Measurements from ENCODE around the gene TAF1C.
A peak's percentile ranks its signal among the peaks of the same experiment; 100 is the strongest.

TAF1C gene

GRCh38 chr16:84174396-84174795 is 12.5 kb downstream of the TAF1C start:
- no peak overlapping the region for H3K4me3 ChIP-seq (ENCODE audit: low read depth, low read length)
- H3K4me2 ChIP-seq (ENCODE audit: low read length), result no peak overlapping the region
- no peak overlapping the region for H2BK120ac ChIP-seq (ENCODE audit: insufficient read depth, low read length, poor library complexity)
- no peak overlapping the region for H2BK5ac ChIP-seq (ENCODE audit: low read depth, low read length, poor library complexity)
- peaks cover 8% of the 10 kb centered on the region for H3K79me1 ChIP-seq (ENCODE audit: low read length)
- no peak overlapping the region for H3K4ac ChIP-seq (ENCODE audit: low read depth, low read length)
- H3K9me3 ChIP-seq (ENCODE audit: insufficient read depth, low read depth, low read length), result no peaks in the 10 kb centered on the region
- H2AFZ ChIP-seq (ENCODE audit: insufficient read depth, low read length, poor library complexity), result no peak overlapping the region
- no CpG with 5 or more reads among the region's 11 CpGs for WGBS (ENCODE audit: extremely low coverage, insufficient coverage, insufficient read length)
- no peak overlapping the region for H3K27ac ChIP-seq (ENCODE audit: low read depth, low read length)
- peak overlapping the region; percentile 23 for H3K9ac ChIP-seq (ENCODE audit: low read length)
- H4K8ac ChIP-seq (ENCODE audit: low read depth, low read length), result no peak overlapping the region
- H3K23ac ChIP-seq (ENCODE audit: low read length), result no peak overlapping the region
- H3K79me2 ChIP-seq (ENCODE audit: control insufficient read depth, insufficient read depth, low read length, poor library complexity), result peaks cover 4% of the 10 kb centered on the region
- H3K4me1 ChIP-seq (ENCODE audit: control insufficient read depth in 1 of 2, insufficient read depth in 2 of 2, low read length in 2 of 2), result peaks cover 21 to 22% of the 10 kb centered on the region in 2 experiments
- no peak overlapping the region for H4K91ac ChIP-seq (ENCODE audit: low read depth, low read length)
- no peak overlapping the region for H3K14ac ChIP-seq (ENCODE audit: low read length)
- H2AK5ac ChIP-seq (ENCODE audit: low read length), result no peak overlapping the region
- no peak overlapping the region for H3K18ac ChIP-seq (ENCODE audit: low read length)
- DNase-seq, result no peak
- no peaks in the 10 kb centered on the region for H3K27me3 ChIP-seq (ENCODE audit: insufficient read depth, low read length)
- no peak overlapping the region for H4K12ac ChIP-seq (ENCODE audit: low read depth, low read length)
- H2BK12ac ChIP-seq (ENCODE audit: low read length), result no peak overlapping the region
- peaks cover 14% of the 10 kb centered on the region in 2 experiments for H3K36me3 ChIP-seq (ENCODE audit: control insufficient read depth in 1 of 2, insufficient read depth in 2 of 2, low read length in 2 of 2)

- Histone ChIP-seq H3K36me3 (ENCODE audit: control insufficient read depth in 1 of 2, insufficient read depth in 2 of 2, low read length in 2 of 2) (no peaks in the 10 kb centered on the region), H3K9ac (ENCODE audit: low read length) (no peak overlapping the region), H3K4ac (ENCODE audit: low read depth, low read length) (no peak overlapping the region), H3K79me2 (ENCODE audit: control insufficient read depth, insufficient read depth, low read length, poor library complexity) (no peaks in the 10 kb centered on the region), H4K91ac (ENCODE audit: low read depth, low read length) (no peak overlapping the region), H3K79me1 (ENCODE audit: low read length) (no peaks in the 10 kb centered on the region), H3K14ac (ENCODE audit: low read length) (no peak overlapping the region), H4K8ac (ENCODE audit: low read depth, low read length) (no peak overlapping the region), H2BK12ac (ENCODE audit: low read length) (no peak overlapping the region), H3K27me3 (ENCODE audit: insufficient read depth, low read length) (no peaks in the 10 kb centered on the region), H3K9me3 (ENCODE audit: insufficient read depth, low read depth, low read length) (no peaks in the 10 kb centered on the region), H3K23ac (ENCODE audit: low read length) (no peak overlapping the region), H3K27ac (ENCODE audit: low read depth, low read length) (no peak overlapping the region), H3K4me1 (ENCODE audit: control insufficient read depth in 1 of 2, insufficient read depth in 2 of 2, low read length in 2 of 2) (no peaks in the 10 kb centered on the region), H2BK5ac (ENCODE audit: low read depth, low read length, poor library complexity) (no peak overlapping the region), H2AK5ac (ENCODE audit: low read length) (no peak overlapping the region), H3K4me2 (ENCODE audit: low read length) (no peak overlapping the region), H2BK120ac (ENCODE audit: insufficient read depth, low read length, poor library complexity) (no peak overlapping the region), H2AFZ (ENCODE audit: insufficient read depth, low read length, poor library complexity) (no peak overlapping the region), H3K4me3 (ENCODE audit: low read depth, low read length) (no peak overlapping the region), H4K12ac (ENCODE audit: low read depth, low read length) (no peak overlapping the region), H3K18ac (ENCODE audit: low read length) (no peak overlapping the region)
- no CpG with 5 or more reads among the region's 11 CpGs for WGBS (ENCODE audit: extremely low coverage, insufficient coverage, insufficient read length)
- no peak for DNase-seq
These were observed 17.0 kb downstream of the TAF1C start for GRCh38 chr16:84169765-84170310.

- H4K8ac ChIP-seq (ENCODE audit: low read depth, low read length), result no peak overlapping the region
- H4K12ac ChIP-seq (ENCODE audit: low read depth, low read length), result no peak overlapping the region
- H2BK12ac ChIP-seq (ENCODE audit: low read length), result no peak overlapping the region
- no peaks in the 10 kb centered on the region for H3K36me3 ChIP-seq (ENCODE audit: control insufficient read depth in 1 of 2, insufficient read depth in 2 of 2, low read length in 2 of 2)
- H2BK120ac ChIP-seq (ENCODE audit: insufficient read depth, low read length, poor library complexity), result no peak overlapping the region
- H3K9me3 ChIP-seq (ENCODE audit: insufficient read depth, low read depth, low read length), result no peaks in the 10 kb centered on the region
- H3K4me3 ChIP-seq (ENCODE audit: low read depth, low read length), result no peak overlapping the region
- no peak overlapping the region for H4K91ac ChIP-seq (ENCODE audit: low read depth, low read length)
- no CpG with 5 or more reads among the region's 13 CpGs for WGBS (ENCODE audit: extremely low coverage, insufficient coverage, insufficient read length)
- H3K79me1 ChIP-seq (ENCODE audit: low read length), result no peaks in the 10 kb centered on the region
- H3K23ac ChIP-seq (ENCODE audit: low read length), result no peak overlapping the region
- no peak overlapping the region for H2BK5ac ChIP-seq (ENCODE audit: low read depth, low read length, poor library complexity)
- H3K18ac ChIP-seq (ENCODE audit: low read length), result no peak overlapping the region
- H3K14ac ChIP-seq (ENCODE audit: low read length), result no peak overlapping the region
- H2AK5ac ChIP-seq (ENCODE audit: low read length), result no peak overlapping the region
- no peak overlapping the region for H3K27ac ChIP-seq (ENCODE audit: low read depth, low read length)
- no peak for DNase-seq
- no peak overlapping the region for H3K9ac ChIP-seq (ENCODE audit: low read length)
- H3K4me1 ChIP-seq (ENCODE audit: control insufficient read depth in 1 of 2, insufficient read depth in 2 of 2, low read length in 2 of 2), result no peaks in the 10 kb centered on the region
- H3K79me2 ChIP-seq (ENCODE audit: control insufficient read depth, insufficient read depth, low read length, poor library complexity), result no peaks in the 10 kb centered on the region
- H3K27me3 ChIP-seq (ENCODE audit: insufficient read depth, low read length), result no peaks in the 10 kb centered on the region
- H3K4ac ChIP-seq (ENCODE audit: low read depth, low read length), result no peak overlapping the region
- H2AFZ ChIP-seq (ENCODE audit: insufficient read depth, low read length, poor library complexity), result no peak overlapping the region
- H3K4me2 ChIP-seq (ENCODE audit: low read length), result no peak overlapping the region
These were observed 19.8 kb downstream of the TAF1C start for GRCh38 chr16:84166796-84167695.

GRCh38 chr16:84165746-84166145 is 21.1 kb downstream of the TAF1C start:
- Histone ChIP-seq H3K18ac (ENCODE audit: low read length) (no peak overlapping the region), H4K12ac (ENCODE audit: low read depth, low read length) (no peak overlapping the region), H3K23ac (ENCODE audit: low read length) (no peak overlapping the region), H4K8ac (ENCODE audit: low read depth, low read length) (no peak overlapping the region), H3K27ac (ENCODE audit: low read depth, low read length) (no peak overlapping the region), H3K4me2 (ENCODE audit: low read length) (no peak overlapping the region), H4K91ac (ENCODE audit: low read depth, low read length) (no peak overlapping the region), H3K9me3 (ENCODE audit: insufficient read depth, low read depth, low read length) (no peaks in the 10 kb centered on the region), H3K4me3 (ENCODE audit: low read depth, low read length) (no peak overlapping the region), H2BK12ac (ENCODE audit: low read length) (no peak overlapping the region), H3K79me2 (ENCODE audit: control insufficient read depth, insufficient read depth, low read length, poor library complexity) (no peaks in the 10 kb centered on the region), H2AFZ (ENCODE audit: insufficient read depth, low read length, poor library complexity) (no peak overlapping the region), H2BK5ac (ENCODE audit: low read depth, low read length, poor library complexity) (no peak overlapping the region), H2BK120ac (ENCODE audit: insufficient read depth, low read length, poor library complexity) (no peak overlapping the region), H3K79me1 (ENCODE audit: low read length) (no peaks in the 10 kb centered on the region), H3K4me1 (ENCODE audit: control insufficient read depth in 1 of 2, insufficient read depth in 2 of 2, low read length in 2 of 2) (no peaks in the 10 kb centered on the region), H3K36me3 (ENCODE audit: control insufficient read depth in 1 of 2, insufficient read depth in 2 of 2, low read length in 2 of 2) (no peaks in the 10 kb centered on the region), H3K4ac (ENCODE audit: low read depth, low read length) (no peak overlapping the region), H3K27me3 (ENCODE audit: insufficient read depth, low read length) (no peaks in the 10 kb centered on the region), H3K9ac (ENCODE audit: low read length) (no peak overlapping the region), H3K14ac (ENCODE audit: low read length) (no peak overlapping the region), H2AK5ac (ENCODE audit: low read length) (no peak overlapping the region)
- DNase-seq, result no peak
- no CpG with 5 or more reads among the region's 7 CpGs for WGBS (ENCODE audit: extremely low coverage, insufficient coverage, insufficient read length)

Data from trophoblast cell (in vitro differentiated cells and primary cell).